Fibroblast of lung (primary cell): ENCODE results near the gene PFDN2. TPM values are rescaled to one million over a fixed set of nuclear protein-coding genes. Genes with fewer than 3 reads are reported as not detected.

ENCODE experiments used
- DNase-seq, 2 donors: peaks; one replicate each; pipeline versions ENCODE4 v3.0.0 to v3.0.0-alpha.2; 2010; ENCODE audit warnings: low read depth in 2 of 2
- H2AFZ ChIP-seq: 2 replicates; pipeline ENCODE4 v1.5.1; 2012; ENCODE audit warnings: low read length, control low read depth, inconsistent platforms
- H3K27ac ChIP-seq: 2 replicates; pipeline ENCODE4 v1.5.1; 2011; ENCODE audit warnings: low read length, control low read depth; ENCODE audit not compliant: insufficient read depth
- H3K27me3 ChIP-seq: 2 replicates; pipeline ENCODE4 v1.5.1; 2011; ENCODE audit warnings: mild to moderate bottlenecking, low read length; ENCODE audit not compliant: control insufficient read depth, insufficient read depth
- H3K36me3 ChIP-seq: 2 replicates; pipeline ENCODE4 v1.5.1; 2011; ENCODE audit warnings: low read length; ENCODE audit not compliant: control insufficient read depth, insufficient read depth
- H3K4me1 ChIP-seq: 2 replicates; pipeline ENCODE4 v1.5.1; 2011; ENCODE audit warnings: low read length; ENCODE audit not compliant: control insufficient read depth, insufficient read depth; ENCODE audit errors: extremely low read depth
- H3K4me2 ChIP-seq: 2 replicates; pipeline ENCODE4 v1.5.1; 2011; ENCODE audit warnings: low read length, control low read depth; ENCODE audit not compliant: insufficient read depth; ENCODE audit errors: extremely low read depth
- H3K4me3 ChIP-seq, 4 experiments: fragments of 200-600 bp in 1 of 4; sonication (generic) in 1 of 4; replicated peaks in 1 of 4; 2 replicates each; pipeline ENCODE4 v1.5.1; 2011 to 2016; ENCODE audit warnings: low read length in 4 of 4, low read depth in 3 of 4, mild to moderate bottlenecking in 3 of 4, control low read depth in 2 of 4, inconsistent platforms in 1 of 4, mixed read lengths in 1 of 4; ENCODE audit not compliant: insufficient read depth in 1 of 4; ENCODE audit errors: control extremely low read depth in 1 of 4
- H3K79me2 ChIP-seq: 2 replicates; pipeline ENCODE4 v1.5.1; 2012; ENCODE audit warnings: mild to moderate bottlenecking, low read length, inconsistent platforms; ENCODE audit not compliant: control insufficient read depth, insufficient read depth
- H3K9ac ChIP-seq: 2 replicates; pipeline ENCODE4 v1.5.1; 2011; ENCODE audit warnings: mild to moderate bottlenecking, low read length, control low read depth; ENCODE audit not compliant: insufficient read depth
- H3K9me3 ChIP-seq: 2 replicates; pipeline ENCODE4 v1.5.1; 2012; ENCODE audit warnings: low read depth, low read length; ENCODE audit not compliant: control insufficient read depth, insufficient read depth
- H4K20me1 ChIP-seq: 2 replicates; pipeline ENCODE4 v1.5.1; 2011; ENCODE audit warnings: low read length; ENCODE audit not compliant: control insufficient read depth, insufficient read depth; ENCODE audit errors: extremely low read depth
- EZH2 ChIP-seq: IDR thresholded peaks from 2 replicates; pipeline ENCODE4 v1.5.1; 2012; ENCODE audit warnings: low read length, control low read depth, mild to moderate bottlenecking; ENCODE audit errors: missing control alignments
- polyA minus RNA-seq: library from RNA; depleted of rRNA, polyadenylated mRNA; stranded (reverse); fragments of >200 nt; gene quantifications from 2 replicates; pipeline ENCODE4 v1.2.3, GENCODE V29; 2011; ENCODE audit warnings: low replicate concordance
- polyA plus RNA-seq, 2 donors: library from polyadenylated mRNA; depleted of rRNA in 1 of 2; stranded (reverse) in 1 of 2; unstranded in 1 of 2; fragments of >200 nt; gene quantifications; 2 replicates each; pipeline ENCODE4 v1.2.1, GENCODE V29; 2011 to 2012; ENCODE audit warnings: missing spikeins in 1 of 2
- total RNA-seq: library from RNA; depleted of rRNA; stranded (reverse); fragments of >200 nt; gene quantifications from 2 replicates; pipeline ENCODE4 v1.2.1, GENCODE V29; 2014
- TF ChIP-seq, protein P1 (sequence below), 2 donors: IDR thresholded peaks in 1 of 2; conservative IDR thresholded peaks in 1 of 2; 1 replicate in 1 of 2; 2 replicates in 1 of 2; pipeline ENCODE4 v1.5.1; 2011 to 2012; ENCODE audit warnings: low read length in 2 of 2, control low read depth in 1 of 2, inconsistent platforms in 1 of 2, low read depth in 1 of 2, mild to moderate bottlenecking in 1 of 2

Gene PFDN2, protein sequence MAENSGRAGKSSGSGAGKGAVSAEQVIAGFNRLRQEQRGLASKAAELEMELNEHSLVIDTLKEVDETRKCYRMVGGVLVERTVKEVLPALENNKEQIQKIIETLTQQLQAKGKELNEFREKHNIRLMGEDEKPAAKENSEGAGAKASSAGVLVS
- total RNA-seq (39.6 and 45.5 TPM in 2 replicates), polyA plus RNA-seq (145 and 188 TPM in 2 replicates), polyA minus RNA-seq (0.59 and 16.5 TPM in 2 replicates)
- polyA plus RNA-seq (2012): 121 and 138 TPM in 2 replicates

- H3K79me2 ChIP-seq: peaks cover 57% of the 10 kb centered on the region
- H3K4me1 ChIP-seq: peaks cover 15% of the 10 kb centered on the region
- peaks cover 21% of the 10 kb centered on the region for H3K36me3 ChIP-seq
- peak within 1 kb of the TSS; percentile 95 for H2AFZ ChIP-seq
- H3K27me3 ChIP-seq: no peaks in the 10 kb centered on the region
- peak within 1 kb of the TSS; percentile 100 for H3K4me2 ChIP-seq
- peak within 1 kb of the TSS; percentile 97 for H3K9ac ChIP-seq
- TF ChIP-seq, protein P1, sequence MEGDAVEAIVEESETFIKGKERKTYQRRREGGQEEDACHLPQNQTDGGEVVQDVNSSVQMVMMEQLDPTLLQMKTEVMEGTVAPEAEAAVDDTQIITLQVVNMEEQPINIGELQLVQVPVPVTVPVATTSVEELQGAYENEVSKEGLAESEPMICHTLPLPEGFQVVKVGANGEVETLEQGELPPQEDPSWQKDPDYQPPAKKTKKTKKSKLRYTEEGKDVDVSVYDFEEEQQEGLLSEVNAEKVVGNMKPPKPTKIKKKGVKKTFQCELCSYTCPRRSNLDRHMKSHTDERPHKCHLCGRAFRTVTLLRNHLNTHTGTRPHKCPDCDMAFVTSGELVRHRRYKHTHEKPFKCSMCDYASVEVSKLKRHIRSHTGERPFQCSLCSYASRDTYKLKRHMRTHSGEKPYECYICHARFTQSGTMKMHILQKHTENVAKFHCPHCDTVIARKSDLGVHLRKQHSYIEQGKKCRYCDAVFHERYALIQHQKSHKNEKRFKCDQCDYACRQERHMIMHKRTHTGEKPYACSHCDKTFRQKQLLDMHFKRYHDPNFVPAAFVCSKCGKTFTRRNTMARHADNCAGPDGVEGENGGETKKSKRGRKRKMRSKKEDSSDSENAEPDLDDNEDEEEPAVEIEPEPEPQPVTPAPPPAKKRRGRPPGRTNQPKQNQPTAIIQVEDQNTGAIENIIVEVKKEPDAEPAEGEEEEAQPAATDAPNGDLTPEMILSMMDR (conservative IDR thresholded peaks at IDR 0.05 in 1 of 2, IDR thresholded peaks at IDR 0.05 in 1 of 2; ENCODE audit: low read depth in 1 of 2, low read length in 2 of 2): no peak
- TF ChIP-seq EZH2: no peak
- H3K27ac ChIP-seq: peak within 1 kb of the TSS; percentile 100
- H3K4me3 ChIP-seq: peak within 1 kb of the TSS; percentile 85 to 100 (median 96)
- no peaks in the 10 kb centered on the region for H3K9me3 ChIP-seq
- H4K20me1 ChIP-seq: peaks cover 2% of the 10 kb centered on the region
- peak; percentile 84 to 87 for DNase-seq
Observed at GRCh38 chr1:161117759-161118581, at the start of gene PFDN2, which contains the start of gene NIT1. PFDN2 (minus strand) TSS chr1:161118037; CDS start chr1:161118026, 11 bp downstream. NIT1 (plus strand) TSS chr1:161118105; CDS start chr1:161118177, 72 bp downstream.

GRCh38 chr1:161166669-161167548, 49.1 kb upstream of the PFDN2 start:
- Histone ChIP-seq H3K4me2 (peak overlapping the region; percentile 100), H3K27me3 (no peaks in the 10 kb centered on the region), H3K36me3 (peaks cover 18% of the 10 kb centered on the region), H3K79me2 (peaks cover 2% of the 10 kb centered on the region), H2AFZ (peak overlapping the region; percentile 87), H3K9ac (peak overlapping the region; percentile 69), H3K4me1 (peaks cover 11% of the 10 kb centered on the region), H3K27ac (peak overlapping the region; percentile 91), H3K4me3 (peak overlapping the region; percentile 76 to 88 (median 84)), H4K20me1 (no peaks in the 10 kb centered on the region), H3K9me3 (no peaks in the 10 kb centered on the region)
- TF ChIP-seq, protein P1 (conservative IDR thresholded peaks at IDR 0.05 in 1 of 2, IDR thresholded peaks at IDR 0.05 in 1 of 2; ENCODE audit: low read depth in 1 of 2, low read length in 2 of 2): no peak
- no peak for TF ChIP-seq EZH2
- no peak for DNase-seq
